Central memory CD4-positive, alpha-beta T cell (primary cell): ENCODE data around the gene EXOSC6.
"Not testable (repeated sequence)": the region's sequence is repeated elsewhere in the genome, so short reads cannot be mapped to it uniquely, and the experiment has no call there.

Experiments
- DNase-seq: peaks from one replicate; pipeline ENCODE4 v3.0.0; 2022

EXOSC6 gene

DNA sequence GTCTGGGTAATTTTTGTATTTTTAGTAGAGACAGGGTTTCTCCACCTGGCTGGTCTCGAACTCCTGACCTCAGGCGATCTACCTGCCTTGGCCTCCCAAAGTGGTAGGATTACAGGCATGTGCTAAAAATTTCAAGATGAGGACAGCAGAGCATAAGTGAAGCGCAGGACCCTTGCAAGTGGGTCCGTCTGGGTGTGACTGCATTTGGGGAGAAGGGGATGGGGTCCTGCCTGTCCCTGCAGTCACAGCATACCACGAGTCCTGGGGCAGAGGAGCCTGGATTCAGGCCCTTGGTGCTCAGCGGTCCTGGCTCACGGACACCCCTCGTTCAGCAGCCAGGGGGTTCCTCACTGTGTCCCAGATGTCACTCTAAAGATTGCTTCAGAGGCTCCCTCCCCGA, 53.5 kb downstream of the EXOSC6 start:
- not testable (repeated sequence) for DNase-seq

DNA sequence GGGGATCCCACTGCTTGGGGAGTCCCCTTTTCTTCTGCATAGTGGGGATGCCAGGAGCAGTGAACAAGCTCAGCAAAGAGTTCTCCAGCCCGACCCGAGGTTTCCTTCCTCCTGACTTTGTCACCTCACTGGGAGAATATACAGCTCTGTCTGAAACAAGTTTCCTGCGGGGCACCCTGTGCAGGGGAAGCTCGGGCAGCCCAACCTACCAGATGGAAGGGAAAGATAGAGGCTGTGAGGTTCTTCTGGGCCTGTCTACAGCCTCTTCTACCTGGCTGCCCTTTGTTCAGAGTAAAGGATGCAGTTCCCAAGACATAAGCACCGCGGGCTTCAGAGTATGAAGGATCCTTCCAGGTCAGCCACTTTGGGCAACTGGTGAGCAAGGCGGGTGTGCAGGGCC, 54.1 kb downstream of the EXOSC6 start:
- not testable (repeated sequence) for DNase-seq
